GM18517 (cell line): ENCODE measurements around the gene CFAP43.

Experiments
- ATAC-seq: cut with Tn5 transposase; IDR thresholded peaks from one replicate; pipeline ENCODE4 v1.9.1; 2021; ENCODE audit warnings: mild to moderate bottlenecking, moderate library complexity; ENCODE audit not compliant: unreplicated experiment

The CFAP43 gene

DNA sequence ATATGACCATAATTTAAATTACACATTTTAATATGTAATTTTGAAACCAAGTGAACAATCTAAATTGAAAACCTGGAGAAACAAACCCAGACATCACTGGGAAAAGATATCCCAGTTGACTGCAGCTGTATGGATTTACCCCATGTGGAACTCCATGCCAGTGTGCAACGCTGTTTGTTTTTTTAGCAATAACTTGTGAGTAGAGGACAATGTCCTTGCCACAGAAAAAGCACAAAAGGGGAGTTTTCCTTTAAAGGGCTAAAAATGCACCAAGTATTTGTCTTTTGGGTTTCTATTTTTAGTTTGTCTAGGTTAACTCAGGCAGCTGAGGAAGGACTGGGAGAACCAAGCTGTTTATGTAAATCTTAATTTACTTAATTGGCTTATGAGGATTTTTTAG, 131.4 kb downstream of the CFAP43 start:
- ATAC-seq, result no peak

DNA sequence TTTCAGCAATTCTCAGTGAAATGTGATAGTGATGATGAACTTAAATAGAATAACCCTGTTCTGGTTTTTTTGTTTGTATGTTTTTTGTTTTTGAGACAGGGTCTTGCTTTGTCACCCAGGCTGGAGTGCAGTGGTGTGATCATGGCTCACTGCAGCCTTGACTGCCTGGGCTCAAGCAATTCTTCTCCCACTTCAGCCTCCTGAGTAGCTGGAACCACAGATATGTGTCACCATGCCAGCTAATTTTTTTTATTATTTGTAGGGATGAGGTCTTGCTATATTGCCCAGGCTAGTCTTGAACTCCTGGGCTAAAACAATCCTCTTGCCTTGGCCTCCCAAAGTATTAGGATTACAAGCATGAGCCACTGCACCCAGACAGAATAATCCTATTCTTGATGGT, 132.2 kb downstream of the CFAP43 start:
- no peak for ATAC-seq

- no peak for ATAC-seq
Measured at GRCh38 chr10:104099269-104099668, 132.9 kb downstream of the CFAP43 start.

- no peak for ATAC-seq
Measured at GRCh38 chr10:104098358-104098925, 133.7 kb downstream of the CFAP43 start.

GRCh38 chr10:104096692-104097091, 135.5 kb downstream of the CFAP43 start:
- ATAC-seq, result no peak

- no peak for ATAC-seq
Measured at GRCh38 chr10:104092749-104093148, 139.4 kb downstream of the CFAP43 start.

GRCh38 chr10:104090611-104091010, 141.6 kb downstream of the CFAP43 start:
- ATAC-seq, result no peak

DNA sequence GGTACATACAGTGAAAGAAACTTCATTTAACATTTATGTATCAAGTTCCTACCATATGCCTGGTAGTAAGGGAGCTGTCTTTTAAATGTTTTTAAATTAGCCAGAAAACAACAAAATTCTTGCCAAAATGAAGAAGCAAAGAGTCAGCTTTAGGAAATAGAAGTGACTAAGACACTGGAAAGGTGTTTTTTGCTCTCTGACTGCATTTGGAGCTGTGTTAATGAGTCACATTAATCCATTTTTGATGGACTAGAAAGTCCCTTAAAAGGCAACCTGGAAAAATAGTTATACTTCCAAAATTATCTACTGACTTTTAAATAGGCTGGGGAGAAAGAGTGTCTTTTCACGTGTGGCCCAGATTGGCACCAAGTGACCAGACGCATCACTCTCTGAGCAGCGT, 142.5 kb downstream of the CFAP43 start:
- no peak for ATAC-seq

GRCh38 chr10:104088239-104088638, 143.9 kb downstream of the CFAP43 start:
- ATAC-seq, result no peak

GRCh38 chr10:104085801-104086400, 146.3 kb downstream of the CFAP43 start, which contains the start of gene COL17A1:
COL17A1 (minus strand) TSS chr10:104085880; CDS start chr10:104080673, 5,207 bp downstream.
- no peak for ATAC-seq

DNA sequence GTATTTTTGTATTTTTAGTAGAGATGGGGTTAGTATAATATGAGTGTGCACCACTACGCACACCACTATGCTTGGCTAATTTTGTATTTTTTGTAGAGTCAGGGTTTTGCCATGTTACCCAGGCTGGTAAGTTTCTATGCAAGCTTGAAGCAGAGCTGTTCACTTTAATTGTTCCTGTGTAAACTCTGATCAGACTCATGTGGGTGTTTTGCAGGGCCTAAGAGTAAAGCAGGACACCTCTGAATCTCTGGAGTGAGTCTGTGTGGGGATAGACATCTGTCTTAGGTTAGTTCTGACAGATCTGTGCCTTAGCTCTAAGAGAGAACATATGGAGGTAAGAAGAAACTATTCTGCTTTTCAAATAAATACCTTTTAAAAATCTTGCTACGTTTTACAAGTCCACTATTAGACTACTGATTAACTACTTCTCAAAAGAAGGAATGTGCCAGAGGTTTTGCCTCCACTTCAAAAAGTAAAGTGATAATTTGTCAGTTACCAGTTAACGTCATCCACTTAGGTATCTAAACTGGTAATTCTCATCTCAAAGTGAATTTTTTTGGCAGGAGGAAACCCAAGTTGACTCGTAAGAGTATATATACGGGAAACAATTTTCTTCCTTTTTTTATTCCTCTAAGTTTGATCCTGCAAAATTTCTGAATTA, 147.6 kb downstream of the CFAP43 start:
- no peak for ATAC-seq

DNA sequence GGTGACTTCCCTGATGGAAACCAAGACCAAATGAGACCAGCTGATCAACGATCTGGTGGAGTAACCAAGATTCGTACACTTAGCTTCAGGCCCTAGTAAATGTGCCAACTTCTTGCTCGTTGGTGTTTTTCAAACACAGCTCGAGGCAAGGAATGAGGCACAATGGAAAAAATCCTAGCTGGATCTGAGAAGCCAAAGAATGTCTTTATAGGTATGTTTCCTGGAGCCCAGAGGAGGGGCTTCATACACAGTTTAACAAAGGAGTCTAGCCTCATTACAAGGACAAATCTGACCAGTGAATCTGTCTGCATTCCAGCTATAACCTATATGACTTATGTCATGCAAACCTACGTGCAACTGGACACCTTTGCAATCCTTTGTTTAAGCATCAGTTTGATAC, 150.2 kb downstream of the CFAP43 start:
- ATAC-seq, result no peak

- ATAC-seq, result no peak
Measured at GRCh38 chr10:104080762-104081161, 151.4 kb downstream of the CFAP43 start.
